CD4-positive, alpha-beta T cell treated with Interleukin-17A for 4 hours (primary cell): Measurements from ENCODE around the gene AREL1.

Source experiments
- DNase-seq: peaks from one replicate; pipeline ENCODE4 v3.0.0-alpha.2; 2020; ENCODE audit warnings: mixed read lengths

The AREL1 gene

GRCh38 chr14:74658535-74659131 is 54.2 kb downstream of the AREL1 start:
- DNase-seq, result no peak

GRCh38 chr14:74656964-74657363 is 55.9 kb downstream of the AREL1 start:
- no peak for DNase-seq

DNA sequence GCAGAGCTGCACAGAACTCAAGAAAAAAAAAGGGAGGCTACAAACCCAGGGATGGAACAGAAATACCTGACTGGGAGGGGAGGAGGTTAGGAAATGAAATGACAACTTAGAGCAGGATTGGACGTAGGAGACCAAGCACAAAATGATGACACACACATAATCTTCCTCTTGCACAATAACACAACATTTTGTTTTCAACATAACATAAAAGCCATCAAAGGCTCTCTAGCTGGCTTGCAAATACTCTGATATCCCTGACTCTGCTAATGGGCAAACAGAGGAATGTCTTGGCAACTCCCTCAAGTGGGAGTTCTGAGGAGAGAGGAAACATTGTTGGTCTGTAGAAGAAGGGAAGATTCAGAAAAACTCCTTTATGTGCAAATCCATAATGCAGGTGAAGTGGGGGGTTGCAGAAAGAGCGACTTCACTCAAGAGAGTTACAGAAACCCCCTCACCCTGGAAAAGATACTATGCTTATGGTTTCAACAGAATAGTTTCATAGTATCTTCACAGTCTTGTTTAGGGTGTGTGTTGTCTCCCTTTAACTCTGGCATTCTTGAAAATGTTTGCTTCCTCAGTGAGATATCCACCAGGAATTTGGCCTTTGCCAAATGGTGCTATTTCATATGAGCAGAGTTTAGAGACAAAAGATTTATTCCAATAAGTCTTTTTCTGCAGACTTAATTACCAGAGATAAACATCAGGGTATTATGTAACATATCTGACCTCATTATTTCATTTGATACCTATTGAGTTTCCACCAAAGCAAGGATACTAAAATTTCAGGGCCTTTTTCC is 57.1 kb downstream of the AREL1 start:
- DNase-seq, result no peak

- DNase-seq, result no peak
Observed at GRCh38 chr14:74654931-74655330, 57.9 kb downstream of the AREL1 start.

DNA sequence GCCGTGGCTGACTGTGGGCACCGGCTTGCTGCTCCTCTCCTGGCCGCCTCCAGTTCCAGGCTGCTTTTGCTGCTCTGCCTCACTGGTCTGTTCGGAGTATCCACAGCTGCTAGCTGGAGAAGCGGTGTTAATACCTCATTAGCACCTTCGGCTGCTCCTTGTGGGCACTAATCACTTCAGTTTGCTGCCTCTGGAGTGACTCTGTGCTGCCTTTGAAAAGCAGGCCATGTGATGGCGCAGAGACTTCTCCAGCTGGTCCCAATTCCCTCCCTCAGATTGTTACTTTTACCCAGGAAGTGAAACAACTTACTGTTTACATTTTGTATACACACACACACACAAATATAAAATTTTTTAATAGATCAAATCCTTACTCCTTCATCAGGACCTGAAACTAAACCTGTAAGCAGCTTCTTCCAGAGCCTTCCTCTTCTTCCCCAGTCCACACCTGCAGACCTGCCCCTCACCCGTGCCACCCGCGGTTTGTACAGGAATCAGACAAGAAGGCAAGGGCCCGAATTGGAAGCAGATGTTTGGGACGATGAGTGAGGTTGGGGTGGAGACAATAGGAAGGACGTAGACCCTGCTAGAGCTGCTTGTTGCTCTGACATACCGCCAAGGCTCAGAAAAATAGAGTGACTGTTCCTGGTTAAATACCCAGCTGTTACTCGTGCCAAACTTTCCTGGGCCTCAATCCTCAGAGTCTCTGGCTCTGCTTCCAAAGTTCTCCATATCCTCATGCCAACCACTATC is 59.3 kb downstream of the AREL1 start:
- no peak for DNase-seq

DNA sequence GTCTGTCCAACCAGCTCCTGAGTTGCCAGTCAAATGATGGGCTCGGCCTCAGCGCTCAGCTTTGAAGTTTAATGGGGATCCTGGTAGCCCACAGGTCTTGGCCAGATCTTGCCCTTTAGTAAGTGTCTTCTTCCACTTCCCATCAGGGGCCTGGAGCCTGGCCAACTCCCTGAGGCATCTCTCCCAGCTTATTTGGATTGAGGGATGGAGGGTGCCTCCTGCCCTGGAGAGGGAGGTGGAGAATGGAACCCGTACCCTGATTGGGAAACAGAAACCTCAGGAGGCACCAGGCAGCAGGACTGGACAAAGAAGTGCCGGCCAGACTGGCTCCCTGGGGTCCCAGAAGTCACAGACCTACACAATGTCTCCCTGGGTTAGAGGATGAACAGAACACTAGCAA is 60.3 kb downstream of the AREL1 start:
- no peak for DNase-seq

GRCh38 chr14:74650927-74651686 is 61.8 kb downstream of the AREL1 start:
- DNase-seq, result no peak

DNA sequence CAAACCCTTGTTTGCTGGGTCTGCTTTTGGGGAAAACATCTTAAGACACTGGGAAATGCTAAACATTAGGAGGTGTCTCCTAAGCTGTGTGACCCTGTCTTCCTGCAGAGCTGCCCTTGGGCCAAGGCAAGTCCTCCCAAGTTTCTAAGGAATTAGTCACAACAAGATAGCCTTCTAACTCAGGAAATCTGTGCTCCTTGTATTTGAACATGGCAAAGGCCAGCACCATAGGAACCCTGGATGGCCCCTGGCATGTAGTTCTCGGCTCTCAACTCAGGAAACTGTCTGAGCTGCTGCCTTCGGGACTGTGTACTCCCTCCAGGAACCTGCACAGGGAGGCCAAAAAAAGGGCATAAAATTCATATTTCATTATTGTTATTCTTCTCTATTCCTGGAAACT is 63.2 kb downstream of the AREL1 start:
- no peak for DNase-seq

GRCh38 chr14:74649167-74649566 is 63.7 kb downstream of the AREL1 start:
- no peak for DNase-seq

- no peak for DNase-seq
Observed at GRCh38 chr14:74648601-74649000, 64.3 kb downstream of the AREL1 start.

- no peak for DNase-seq
Observed at GRCh38 chr14:74647678-74648461, 65.0 kb downstream of the AREL1 start.

- no peak for DNase-seq
Observed at GRCh38 chr14:74647061-74647677, 65.7 kb downstream of the AREL1 start.

- no peak for DNase-seq
Observed at GRCh38 chr14:74645756-74646470, 67.0 kb downstream of the AREL1 start.

DNA sequence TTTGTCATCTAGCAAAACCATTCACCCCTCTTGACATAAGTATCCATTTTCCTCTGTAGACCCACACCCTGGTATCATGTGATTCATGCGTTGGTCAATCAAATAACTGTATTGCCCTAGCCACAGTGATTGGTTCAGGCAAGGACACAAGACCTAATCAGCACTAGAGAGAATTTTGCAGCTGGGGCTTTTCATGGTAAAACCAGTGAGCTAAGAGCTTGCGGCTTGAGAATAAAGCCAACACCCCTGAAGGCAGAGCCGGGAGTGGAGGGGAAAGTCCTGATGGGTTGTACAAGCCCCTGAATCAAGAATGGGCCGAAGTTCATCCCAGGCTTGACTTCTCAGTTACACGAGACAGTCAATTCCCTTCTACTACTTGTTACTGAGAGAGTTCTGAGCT is 67.6 kb downstream of the AREL1 start:
- DNase-seq, result no peak

DNA sequence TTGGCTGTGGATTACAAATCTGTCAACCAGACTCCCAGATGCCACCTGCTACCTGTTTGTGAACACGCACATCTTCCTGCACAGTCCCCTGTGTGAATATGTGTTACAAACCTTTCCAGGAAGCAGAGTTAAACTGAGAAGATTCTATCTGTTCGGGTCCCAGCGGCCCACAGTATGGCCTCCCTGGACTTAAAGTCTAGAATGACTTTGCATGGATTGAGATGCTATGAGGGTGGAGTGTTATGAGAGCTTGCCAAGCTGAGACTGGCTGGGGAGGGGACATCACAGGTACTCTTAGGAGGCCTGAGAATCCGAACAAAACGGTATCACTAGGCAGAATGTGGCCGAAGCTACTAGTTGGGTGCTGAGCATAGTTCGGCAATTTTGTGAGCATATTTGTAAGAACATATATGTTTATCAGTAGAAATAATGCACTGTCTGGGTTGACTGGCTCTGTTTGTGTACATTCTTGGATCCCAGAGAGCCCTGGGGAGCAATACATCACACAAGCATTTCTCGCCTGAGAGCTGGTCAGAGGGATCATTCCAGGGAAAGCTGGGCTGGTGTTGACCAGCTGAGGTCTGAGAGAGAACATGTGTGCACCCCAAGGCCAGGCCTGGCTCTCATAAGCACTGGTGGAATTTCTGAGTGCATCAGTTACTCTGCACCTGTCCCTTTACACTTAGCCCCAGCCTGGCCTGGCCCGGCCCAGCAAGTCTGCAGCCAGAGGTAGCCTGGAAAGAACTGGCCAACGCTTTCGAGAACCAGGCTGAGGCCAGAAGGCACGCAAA is 71.1 kb downstream of the AREL1 start:
- DNase-seq, result no peak

GRCh38 chr14:74638966-74639365 is 73.9 kb downstream of the AREL1 start:
- no peak for DNase-seq

DNA sequence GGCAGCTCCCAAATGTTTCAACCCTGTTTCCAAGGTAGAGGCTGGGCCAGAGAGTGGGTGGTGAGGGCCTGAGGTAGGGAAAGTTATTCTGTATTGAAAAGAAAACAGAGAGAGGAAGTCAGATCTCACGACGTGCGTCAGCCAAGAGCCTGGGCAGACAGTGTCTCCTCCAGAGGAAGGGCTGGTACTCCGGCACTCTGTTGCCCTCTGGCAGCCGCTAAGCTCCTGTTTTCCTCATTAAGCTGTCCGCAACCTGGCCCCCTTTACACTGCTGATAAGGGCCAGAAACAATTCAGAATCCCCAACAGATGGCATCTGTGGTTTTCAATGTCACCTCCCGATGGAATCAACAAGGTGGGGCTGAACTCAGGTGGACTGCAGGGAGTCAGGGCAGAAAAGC is 74.8 kb downstream of the AREL1 start:
- no peak for DNase-seq

DNA sequence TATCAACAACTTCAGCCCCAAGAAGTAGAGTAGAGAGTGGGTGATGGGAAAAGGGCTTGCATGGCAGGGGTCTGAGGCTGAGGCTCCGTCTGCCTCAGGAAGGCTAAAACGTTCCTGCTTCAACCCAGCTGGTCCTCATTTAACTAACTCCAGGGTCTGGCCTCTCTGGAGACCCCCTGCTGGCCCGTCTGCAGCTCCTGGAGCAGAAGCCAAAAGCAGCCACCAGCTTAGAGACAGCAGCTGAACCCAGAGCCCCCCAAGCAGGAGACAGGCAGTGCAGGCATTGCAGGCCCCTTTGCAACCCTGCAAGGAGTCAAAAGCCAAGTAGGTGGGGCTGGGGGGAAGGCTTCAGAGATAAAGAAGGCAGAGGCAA is 75.7 kb downstream of the AREL1 start:
- no peak for DNase-seq

- DNase-seq, result no peak
Observed at GRCh38 chr14:74636424-74637177, 76.3 kb downstream of the AREL1 start.

DNA sequence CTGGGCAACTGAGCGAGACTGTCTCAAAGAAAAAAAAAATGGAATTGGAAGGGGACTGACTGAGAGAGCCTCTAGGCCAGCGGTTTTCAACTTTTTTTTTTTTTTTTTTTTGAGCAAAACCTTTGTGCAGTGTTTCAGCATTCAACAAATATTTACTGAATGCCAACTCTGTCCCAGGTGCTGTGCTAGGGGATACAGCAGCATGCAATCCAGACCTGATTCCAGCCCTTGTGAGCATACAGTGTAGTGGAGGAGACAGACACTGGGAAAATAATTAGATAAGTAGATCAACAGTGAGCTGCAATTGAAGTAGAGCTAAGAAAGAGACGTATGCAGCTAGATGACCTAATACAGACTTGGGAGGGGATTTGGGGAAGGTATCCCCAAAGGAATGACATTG is 77.0 kb downstream of the AREL1 start:
- DNase-seq, result no peak
